GM12878 (cell line): ENCODE measurements around the gene MCAT. TPM values are rescaled to one million over a fixed set of nuclear protein-coding genes. Genes with fewer than 3 reads are reported as not detected.

Experiments
- ATAC-seq: fragments of 200-7000 bp; cut with Tn5 transposase; 3 replicates; pipeline ENCODE4 v1.9.1; 2020; ENCODE audit warnings: mild to moderate bottlenecking, moderate library complexity
- BruUV-seq: library from RNA; stranded (reverse); fragments of 400-500 nt; replicated peaks from 2 replicates; lab custom pipeline; 2021; lab: Mats Ljungman, UMichigan
- CTCF ChIA-PET: fragments of 300-600 bp; sonication (Branson Sonifier 250); formaldehyde crosslinking; extraction: SDS; loops from one replicate; lab custom pipeline; 2021; ENCODE audit warnings: inconsistent platforms; lab: Yijun Ruan, JAX
- POLR2A ChIA-PET: fragments of 350-600 bp; formaldehyde crosslinking; extraction: SDS; loops from one replicate; lab custom pipeline; 2021; ENCODE audit warnings: inconsistent platforms; lab: Charles Lee
- RAD21 ChIA-PET: fragments of 300-600 bp; sonication (Branson Sonifier 250); formaldehyde crosslinking; loops from one replicate; lab custom pipeline; 2023; ENCODE audit warnings: antibody characterized with exemption; ENCODE audit not compliant: unreplicated experiment; lab: Charles Lee
- SMC1A ChIA-PET: fragments of 300-600 bp; sonication (Branson Sonifier 250); formaldehyde crosslinking; loops from one replicate; lab custom pipeline; 2023; ENCODE audit not compliant: unreplicated experiment, uncharacterized antibody; lab: Charles Lee
- DNase-seq: peaks from one replicate; pipeline ENCODE4 v3.0.0-alpha.2; 2011; ENCODE audit warnings: low read depth, low spot score
- FAIRE-seq: peaks from 3 replicates; lab custom pipeline; 2011; peaks lifted over from hg19 to GRCh38; lab: Jason Lieb, UNC
- H2AFZ ChIP-seq: 2 replicates; pipeline ENCODE4 v1.6.0; 2011; ENCODE audit warnings: low read depth, low read length, control low read depth; ENCODE audit not compliant: control insufficient read depth
- H3K27ac ChIP-seq: 2 replicates; pipeline ENCODE4 v1.5.1; 2011; ENCODE audit warnings: control low read depth; ENCODE audit not compliant: control insufficient read depth, insufficient read depth
- H3K27me3 ChIP-seq, 2 experiments: replicated peaks in 1 of 2; 2 replicates each; pipeline versions ENCODE4 v1.6.0 to v1.6.1; 2011; ENCODE audit warnings: low read length in 1 of 2; ENCODE audit not compliant: control insufficient read depth in 2 of 2, insufficient read depth in 2 of 2
- H3K36me3 ChIP-seq, 2 experiments: 2 replicates each; pipeline ENCODE4 v1.5.1; 2011; ENCODE audit warnings: low read length in 1 of 2; ENCODE audit not compliant: control insufficient read depth in 2 of 2, insufficient read depth in 2 of 2
- H3K4me1 ChIP-seq: 2 replicates; pipeline ENCODE4 v1.6.1; 2011; ENCODE audit warnings: mild to moderate bottlenecking, low read length, moderate library complexity, mixed read lengths; ENCODE audit not compliant: control insufficient read depth, insufficient read depth
- H3K4me2 ChIP-seq: 2 replicates; pipeline ENCODE4 v1.6.0; 2011; ENCODE audit warnings: control low read depth; ENCODE audit not compliant: control insufficient read depth, insufficient read depth
- H3K4me3 ChIP-seq: fragments of 200-600 bp; sonication (generic); 2 replicates; pipeline ENCODE4 v1.5.1; 2016
- H3K79me2 ChIP-seq: 2 replicates; pipeline ENCODE4 v1.6.0; 2011; ENCODE audit warnings: low read length; ENCODE audit not compliant: control insufficient read depth, insufficient read depth
- H3K9ac ChIP-seq: 2 replicates; pipeline ENCODE4 v1.8.0; 2011; ENCODE audit warnings: low read length, control low read depth, mixed read lengths; ENCODE audit not compliant: control insufficient read depth, insufficient read depth
- H3K9me3 ChIP-seq: replicated peaks from 3 replicates; pipeline ENCODE4 v1.5.1; 2011; ENCODE audit warnings: mild to moderate bottlenecking, low read length; ENCODE audit not compliant: control insufficient read depth, insufficient read depth
- H4K20me1 ChIP-seq: 2 replicates; pipeline ENCODE4 v1.6.0; 2011; ENCODE audit not compliant: control insufficient read depth, insufficient read depth
- GABPA ChIP-seq: IDR thresholded peaks from 2 replicates; pipeline ENCODE4 v1.6.1; 2014; ENCODE audit warnings: antibody characterized with exemption, low read depth, mild to moderate bottlenecking, inconsistent platforms
- LARP7 ChIP-seq: fragments of 450-650 bp; IDR thresholded peaks from 2 replicates; pipeline ENCODE4 v1.6.1; 2017; ENCODE audit warnings: mild to moderate bottlenecking
- ZSCAN29 ChIP-seq: fragments of 450-650 bp; IDR thresholded peaks from 2 replicates; pipeline ENCODE4 v1.6.1; 2017; ENCODE audit warnings: mild to moderate bottlenecking, moderate library complexity
- WGBS: methylation state at CpG from one replicate; pipeline ENCODE4 v1.1.6; 2016; ENCODE audit warnings: low lambda C conversion rate; ENCODE audit not compliant: insufficient replicate concordance, insufficient coverage; ENCODE audit errors: missing lambda C conversion rate; 5-methylcytosine and 5-hydroxymethylcytosine counted together
- in situ Hi-C: fragments of 300-500 bp; cut with MboI; formaldehyde crosslinking; loops from 9 replicates; pipeline ENCODE4 v1.14.3; 2018; ENCODE audit warnings: mixed read lengths
- intact Hi-C: fragments of 100-400 bp; cut with micrococcal nuclease; formaldehyde crosslinking; loops from one replicate; pipeline ENCODE4 v1.14.2; 2022; ENCODE audit not compliant: unreplicated experiment
- polyA plus RNA-seq, 11 experiments: library from polyadenylated mRNA; depleted of rRNA in 4 of 11; unstranded in 6 of 11; stranded (reverse) in 5 of 11; fragments of >200 nt; fragmentation: Nextera tagmentation in 4 of 11; fragmentation: Illumina TruSeq in 1 of 11; extraction: Ambion mirVana in 4 of 11; extraction: Trizol in 1 of 11; gene quantifications; 1 replicate in 1 of 11; 2 replicates in 10 of 11; pipeline versions ENCODE4 v1.2.1 to v1.2.3, GENCODE V29; 2011 to 2016; ENCODE audit warnings: inconsistent platforms in 2 of 11, missing spikeins in 2 of 11, low read depth in 1 of 11
- total RNA-seq, 4 experiments: library from RNA; depleted of rRNA in 3 of 4; stranded (reverse); fragments of >200 nt in 3 of 4; fragmentation: Illumina TruSeq in 1 of 4; extraction: Trizol in 1 of 4; gene quantifications; 2 replicates each; pipeline versions ENCODE4 v1.2.1 to v1.2.3, GENCODE V29; 2013 to 2021
- TF ChIP-seq, protein P1 (sequence below): IDR thresholded peaks from 2 replicates; pipeline ENCODE4 v1.6.1; 2012; ENCODE audit warnings: improper control_type of control experiment, low read depth, low read length; ENCODE audit not compliant: insufficient replicate concordance
- TF ChIP-seq, protein P2 (sequence below): fragments of 450-650 bp; IDR thresholded peaks from 2 replicates; pipeline ENCODE4 v1.6.1; 2017; ENCODE audit warnings: antibody characterized with exemption, mild to moderate bottlenecking, moderate library complexity

Gene MCAT
- total and polyA plus RNA-seq, 10 of the 15 experiments (the other 5 are each of a cell fraction or from before 2014, with no cell fraction given) = 3.6 to 29.1 (median 19.3) TPM

DNA sequence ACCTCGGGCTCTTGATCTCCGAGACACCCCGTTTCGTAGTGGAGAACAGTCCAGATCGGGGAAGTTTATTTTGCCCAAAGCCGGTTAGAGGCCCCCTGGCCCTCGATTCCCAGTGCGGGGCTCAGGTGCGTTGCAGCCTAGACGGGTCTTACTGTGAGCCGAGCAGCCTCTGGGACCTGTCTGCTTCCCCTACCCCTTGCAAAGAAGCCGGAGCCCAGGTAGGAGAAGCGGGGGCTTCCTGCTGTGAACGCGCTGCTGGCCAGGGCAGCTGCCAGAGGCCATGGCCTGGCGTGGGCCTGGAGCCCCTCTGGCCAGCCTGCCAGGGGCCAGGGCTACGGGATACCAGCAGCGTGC lies 8.8 kb upstream of the MCAT start:
- Histone ChIP-seq H3K27ac (no peak overlapping the region; the same call in 1 of the 2 replicates), H3K9me3 (no peaks in the 10 kb centered on the region), H3K4me1 (peaks cover 17% of the 10 kb centered on the region), H3K4me2 (peak overlapping the region; percentile 94), H3K79me2 (no peaks in the 10 kb centered on the region; the same call in 1 of the 2 replicates), H3K4me3 (peak overlapping the region; percentile 77), H2AFZ (peak overlapping the region; percentile 75), H3K27me3 (no peaks in the 10 kb centered on the region), H4K20me1 (no peaks in the 10 kb centered on the region), H3K9ac (peak overlapping the region; percentile 59), H3K36me3 (no peaks in the 10 kb centered on the region)
- ChIA-PET POLR2A (no interaction called here), CTCF (no interaction called here), RAD21 (no interaction called here), SMC1A (no interaction called here)
- BruUV-seq = no TSS peak
- DNase-seq (no peak), ATAC-seq (peak; percentile 34), FAIRE-seq (no peak)
- TF ChIP-seq ZSCAN29 (no peak), GABPA (no peak), LARP7 (0 out of 2 replicates have a peak, but pooled peaks have one; percentile 6)
- TF ChIP-seq, protein P1, sequence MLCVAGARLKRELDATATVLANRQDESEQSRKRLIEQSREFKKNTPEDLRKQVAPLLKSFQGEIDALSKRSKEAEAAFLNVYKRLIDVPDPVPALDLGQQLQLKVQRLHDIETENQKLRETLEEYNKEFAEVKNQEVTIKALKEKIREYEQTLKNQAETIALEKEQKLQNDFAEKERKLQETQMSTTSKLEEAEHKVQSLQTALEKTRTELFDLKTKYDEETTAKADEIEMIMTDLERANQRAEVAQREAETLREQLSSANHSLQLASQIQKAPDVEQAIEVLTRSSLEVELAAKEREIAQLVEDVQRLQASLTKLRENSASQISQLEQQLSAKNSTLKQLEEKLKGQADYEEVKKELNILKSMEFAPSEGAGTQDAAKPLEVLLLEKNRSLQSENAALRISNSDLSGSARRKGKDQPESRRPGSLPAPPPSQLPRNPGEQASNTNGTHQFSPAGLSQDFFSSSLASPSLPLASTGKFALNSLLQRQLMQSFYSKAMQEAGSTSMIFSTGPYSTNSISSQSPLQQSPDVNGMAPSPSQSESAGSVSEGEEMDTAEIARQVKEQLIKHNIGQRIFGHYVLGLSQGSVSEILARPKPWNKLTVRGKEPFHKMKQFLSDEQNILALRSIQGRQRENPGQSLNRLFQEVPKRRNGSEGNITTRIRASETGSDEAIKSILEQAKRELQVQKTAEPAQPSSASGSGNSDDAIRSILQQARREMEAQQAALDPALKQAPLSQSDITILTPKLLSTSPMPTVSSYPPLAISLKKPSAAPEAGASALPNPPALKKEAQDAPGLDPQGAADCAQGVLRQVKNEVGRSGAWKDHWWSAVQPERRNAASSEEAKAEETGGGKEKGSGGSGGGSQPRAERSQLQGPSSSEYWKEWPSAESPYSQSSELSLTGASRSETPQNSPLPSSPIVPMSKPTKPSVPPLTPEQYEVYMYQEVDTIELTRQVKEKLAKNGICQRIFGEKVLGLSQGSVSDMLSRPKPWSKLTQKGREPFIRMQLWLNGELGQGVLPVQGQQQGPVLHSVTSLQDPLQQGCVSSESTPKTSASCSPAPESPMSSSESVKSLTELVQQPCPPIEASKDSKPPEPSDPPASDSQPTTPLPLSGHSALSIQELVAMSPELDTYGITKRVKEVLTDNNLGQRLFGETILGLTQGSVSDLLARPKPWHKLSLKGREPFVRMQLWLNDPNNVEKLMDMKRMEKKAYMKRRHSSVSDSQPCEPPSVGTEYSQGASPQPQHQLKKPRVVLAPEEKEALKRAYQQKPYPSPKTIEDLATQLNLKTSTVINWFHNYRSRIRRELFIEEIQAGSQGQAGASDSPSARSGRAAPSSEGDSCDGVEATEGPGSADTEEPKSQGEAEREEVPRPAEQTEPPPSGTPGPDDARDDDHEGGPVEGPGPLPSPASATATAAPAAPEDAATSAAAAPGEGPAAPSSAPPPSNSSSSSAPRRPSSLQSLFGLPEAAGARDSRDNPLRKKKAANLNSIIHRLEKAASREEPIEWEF = no peak
- TF ChIP-seq, protein P2, sequence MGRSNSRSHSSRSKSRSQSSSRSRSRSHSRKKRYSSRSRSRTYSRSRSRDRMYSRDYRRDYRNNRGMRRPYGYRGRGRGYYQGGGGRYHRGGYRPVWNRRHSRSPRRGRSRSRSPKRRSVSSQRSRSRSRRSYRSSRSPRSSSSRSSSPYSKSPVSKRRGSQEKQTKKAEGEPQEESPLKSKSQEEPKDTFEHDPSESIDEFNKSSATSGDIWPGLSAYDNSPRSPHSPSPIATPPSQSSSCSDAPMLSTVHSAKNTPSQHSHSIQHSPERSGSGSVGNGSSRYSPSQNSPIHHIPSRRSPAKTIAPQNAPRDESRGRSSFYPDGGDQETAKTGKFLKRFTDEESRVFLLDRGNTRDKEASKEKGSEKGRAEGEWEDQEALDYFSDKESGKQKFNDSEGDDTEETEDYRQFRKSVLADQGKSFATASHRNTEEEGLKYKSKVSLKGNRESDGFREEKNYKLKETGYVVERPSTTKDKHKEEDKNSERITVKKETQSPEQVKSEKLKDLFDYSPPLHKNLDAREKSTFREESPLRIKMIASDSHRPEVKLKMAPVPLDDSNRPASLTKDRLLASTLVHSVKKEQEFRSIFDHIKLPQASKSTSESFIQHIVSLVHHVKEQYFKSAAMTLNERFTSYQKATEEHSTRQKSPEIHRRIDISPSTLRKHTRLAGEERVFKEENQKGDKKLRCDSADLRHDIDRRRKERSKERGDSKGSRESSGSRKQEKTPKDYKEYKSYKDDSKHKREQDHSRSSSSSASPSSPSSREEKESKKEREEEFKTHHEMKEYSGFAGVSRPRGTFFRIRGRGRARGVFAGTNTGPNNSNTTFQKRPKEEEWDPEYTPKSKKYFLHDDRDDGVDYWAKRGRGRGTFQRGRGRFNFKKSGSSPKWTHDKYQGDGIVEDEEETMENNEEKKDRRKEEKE = no peak
- WGBS = under 1% methylated on average over 18 of the region's 18 CpGs
- in situ Hi-C loops = no loop called here
- intact Hi-C loops = no loop called here
